ENCODE results near the gene ADI1. TPM values are rescaled to one million over a fixed set of nuclear protein-coding genes. Genes with fewer than 3 reads are reported as not detected.
A peak's percentile ranks its signal among the peaks of the same experiment; 100 is the strongest.
"Not testable (repeated sequence)": the region's sequence is repeated elsewhere in the genome, so short reads cannot be mapped to it uniquely, and the experiment has no call there.

ADI1 gene
- total and polyA plus RNA-seq, 7 donors = 35.7 to 114 (median 86.3) TPM

- no peak for DNase-seq
- Histone ChIP-seq H3K4me1 (peaks cover 0 to 8% (median 3%) of the 10 kb centered on the region in 4 donors), H3K36me3 (peaks cover 4 to 79% (median 19%) of the 10 kb centered on the region in 4 donors)
Measured at GRCh38 chr2:3450385-3451010, 68.8 kb downstream of the ADI1 start.

DNA sequence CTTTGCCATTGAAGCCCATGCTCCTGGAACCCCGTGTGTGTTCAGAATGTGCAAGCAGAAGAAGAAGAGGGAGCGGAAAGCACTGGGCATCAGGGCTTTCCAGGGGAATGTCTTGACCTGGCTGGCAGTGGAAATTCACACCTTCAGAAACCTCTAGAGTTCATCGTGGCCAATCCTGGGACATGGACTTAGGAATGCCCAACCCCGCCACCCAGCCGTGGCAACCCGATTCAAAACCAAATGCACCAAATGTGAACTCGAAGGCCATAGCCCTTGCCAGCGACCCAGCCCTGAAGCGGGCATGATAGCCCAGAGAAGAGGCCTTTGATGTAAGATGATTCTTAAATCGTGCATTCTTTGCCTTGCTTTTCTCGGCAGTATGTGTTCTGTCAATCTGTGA is 69.4 kb downstream of the ADI1 start:
- no peak for TF ChIP-seq CTCF (IDR thresholded peaks at IDR 0.05)
- no peak for TF ChIP-seq EP300 (IDR thresholded peaks at IDR 0.05)
- no peak for TF ChIP-seq POLR2AphosphoS5 (IDR thresholded peaks at IDR 0.05)
- Histone ChIP-seq H3K27me3 (no peaks in the 10 kb centered on the region), H3K36me3 (peaks cover 4 to 78% (median 22%) of the 10 kb centered on the region in 4 donors), H3K9me3 (no peaks in the 10 kb centered on the region), H3K4me1 (peaks cover 0 to 8% (median 3%) of the 10 kb centered on the region in 4 donors), H3K27ac (no peak overlapping the region), H3K4me3 (no peak overlapping the region)
- 95 to 96% methylated on average over 11 of the region's 11 CpGs for WGBS, 2 donors
- no peak for DNase-seq
- intact Hi-C loops (cut with DNase I) = no loop called here

More at GRCh38 chr2:3450385-3451010, 68.8 kb downstream of the ADI1 start:
- H3K27me3 ChIP-seq = no peaks in the 10 kb centered on the region
- TF ChIP-seq POLR2A (IDR thresholded peaks at IDR 0.05) (no peak), EP300 (IDR thresholded peaks at IDR 0.05) (no peak), POLR2AphosphoS5 (IDR thresholded peaks at IDR 0.05) (no peak), CTCF (IDR thresholded peaks at IDR 0.05) (no peak)
- 81 to 88% methylated on average over 16 of the region's 16 CpGs for WGBS, 2 donors
- no peak overlapping the region for H3K4me3 ChIP-seq
- no peak overlapping the region for H3K27ac ChIP-seq
- intact Hi-C loops (cut with DNase I) = no loop called here
- no peaks in the 10 kb centered on the region for H3K9me3 ChIP-seq

DNA sequence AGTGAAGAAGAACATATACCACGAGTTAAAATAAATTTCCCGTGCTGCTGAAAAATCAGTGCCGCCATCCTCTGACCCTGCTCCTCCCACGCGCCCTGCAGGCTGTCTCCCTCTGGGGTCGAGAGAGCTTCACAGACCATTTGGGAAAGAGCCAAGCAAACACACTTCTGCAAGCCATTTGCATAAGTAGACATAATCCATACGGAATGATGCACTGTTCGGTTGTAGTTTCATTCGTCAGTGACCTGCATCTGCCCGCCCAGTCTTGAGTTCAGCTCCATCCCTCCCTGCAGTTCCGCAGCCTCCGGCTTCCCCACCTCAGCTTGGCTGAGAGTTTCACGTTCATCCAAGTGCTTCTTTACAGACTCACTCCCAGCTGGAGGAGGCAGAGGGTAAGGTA is 70.2 kb downstream of the ADI1 start:
- Histone ChIP-seq H3K27me3 (no peaks in the 10 kb centered on the region), H3K4me3 (no peak overlapping the region), H3K4me1 (peaks cover 0 to 8% (median 3%) of the 10 kb centered on the region in 4 donors), H3K27ac (no peak overlapping the region), H3K36me3 (peaks cover 4 to 80% (median 27%) of the 10 kb centered on the region in 4 donors), H3K9me3 (no peaks in the 10 kb centered on the region)
- intact Hi-C loops (cut with DNase I) = no loop called here
- WGBS, 2 donors = 85 to 95% methylated on average over 13 of the region's 13 CpGs
- no peak for DNase-seq
- TF ChIP-seq POLR2A (IDR thresholded peaks at IDR 0.05) = no peak
- TF ChIP-seq CTCF (IDR thresholded peaks at IDR 0.05) = no peak
- no peak for TF ChIP-seq EP300 (IDR thresholded peaks at IDR 0.05)
- TF ChIP-seq POLR2AphosphoS5 (IDR thresholded peaks at IDR 0.05) = no peak

- H3K9me3 ChIP-seq; DNase-seq; H3K4me3 ChIP-seq; H3K27me3 ChIP-seq; H3K4me1 ChIP-seq; intact Hi-C loops (cut with DNase I): not testable (repeated sequence)
- 90% methylated on average over 35 of the region's 35 CpGs for WGBS, 2 donors
- Histone ChIP-seq H3K36me3 (peaks cover 4 to 85% (median 32%) of the 10 kb centered on the region in 4 donors), H3K27ac (peak overlapping the region in 2 of 4 donors; percentile 2 to 4)
Measured at GRCh38 chr2:3448441-3448911, 70.9 kb downstream of the ADI1 start.

DNA sequence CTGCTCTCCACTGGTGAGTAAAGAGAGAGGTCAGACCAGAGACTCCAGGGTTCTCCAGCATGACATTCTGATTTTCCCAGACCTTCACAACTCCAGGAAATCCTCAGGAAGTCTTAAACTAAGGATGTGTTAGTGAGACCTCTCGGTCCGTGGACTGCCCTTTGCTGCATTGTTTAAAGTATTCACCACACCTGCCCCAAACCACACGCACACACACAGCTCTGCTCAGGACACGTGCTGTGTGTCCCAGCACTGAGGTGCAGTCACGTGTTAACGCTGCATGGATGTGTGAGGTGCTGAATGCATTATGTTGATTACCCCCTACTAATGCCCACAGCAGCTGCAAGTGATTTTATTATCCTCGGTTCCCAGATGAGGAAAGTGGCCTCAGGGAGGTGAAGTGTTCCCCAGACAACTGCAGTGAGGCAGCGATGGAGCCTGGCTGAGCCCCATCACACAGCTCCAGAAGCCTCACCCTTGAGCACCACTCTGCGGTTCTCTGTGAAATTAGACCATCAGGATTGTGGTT is 71.5 kb downstream of the ADI1 start:
- TF ChIP-seq POLR2AphosphoS5 (IDR thresholded peaks at IDR 0.05) (no peak), POLR2A (IDR thresholded peaks at IDR 0.05) (no peak), EP300 (IDR thresholded peaks at IDR 0.05) (no peak), CTCF (IDR thresholded peaks at IDR 0.05) (no peak)
- DNase-seq = no peak
- WGBS, 2 donors = 83 to 86% methylated on average over 9 of the region's 9 CpGs
- Histone ChIP-seq H3K27ac (peak overlapping the region in 2 of 4 donors; percentile 2 to 4), H3K4me3 (no peak overlapping the region), H3K4me1 (peaks cover 0 to 8% (median 3%) of the 10 kb centered on the region in 4 donors), H3K27me3 (no peaks in the 10 kb centered on the region), H3K36me3 (peaks cover 4 to 80% (median 32%) of the 10 kb centered on the region in 4 donors), H3K9me3 (no peaks in the 10 kb centered on the region)
- intact Hi-C loops (cut with DNase I) = no loop called here

Other genes with a start within 250 kb of the ADI1 start
- gene EIPR1, start 141.7 kb downstream of the ADI1 start, total RNA-seq = 10 to 100 TPM; 12.2 to 20.0 (median 14.7) TPM
- 10 to 100 TPM; 21.6 to 27.0 (median 23.8) TPM for gene EIPR1, start 141.7 kb downstream of the ADI1 start, polyA plus RNA-seq
- 10 to 100 TPM; 48.5 to 79.5 (median 63.4) TPM for gene TRAPPC12, start 139.8 kb downstream of the ADI1 start, total RNA-seq
- 10 to 100 TPM; 22.7 to 50.5 (median 38.4) TPM for gene TRAPPC12, start 139.8 kb downstream of the ADI1 start, polyA plus RNA-seq
- gene RNASEH1, start 38.8 kb upstream of the ADI1 start, total RNA-seq = 10 to 100 TPM; 20.5 to 28.4 (median 23.9) TPM
- gene RNASEH1, start 38.8 kb upstream of the ADI1 start, polyA plus RNA-seq = 10 to 100 TPM; 10.4 to 18.4 (median 10.8) TPM
- gene RPS7, start 55.7 kb upstream of the ADI1 start, total RNA-seq = 1,000 to 10,000 TPM; 4,404 to 6,289 (median 5,620) TPM
- gene RPS7, start 55.7 kb upstream of the ADI1 start, polyA plus RNA-seq = 1,000 to 10,000 TPM; 1,874 to 3,184 (median 2,304) TPM
- gene COLEC11, start 75.6 kb upstream of the ADI1 start, total RNA-seq = 1 to 10 TPM; 2.3 to 8.2 (median 3.1) TPM
- 1 to 10 TPM in 2 of 3 donors, under 1 TPM in 1; 0.92 to 3.0 (median 1.3) TPM for gene COLEC11, start 75.6 kb upstream of the ADI1 start, polyA plus RNA-seq
- gene ALLC, start 138.7 kb upstream of the ADI1 start, total RNA-seq = not detected
- not detected for gene ALLC, start 138.7 kb upstream of the ADI1 start, polyA plus RNA-seq
- under 1 TPM in 1 of 4 donors, not detected in 3; 0.33 TPM for gene DCDC2C, start 184.0 kb upstream of the ADI1 start, total RNA-seq
- not detected for gene DCDC2C, start 184.0 kb upstream of the ADI1 start, polyA plus RNA-seq